Natural killer cell (primary cell): ENCODE results near the gene TCF7L1. TPM values are rescaled to one million over a fixed set of nuclear protein-coding genes. Genes with fewer than 3 reads are reported as not detected.

Experiments
- ATAC-seq, 3 donors: fragments of 150-1000 bp in 2 of 3; fragments of 200-7000 bp in 1 of 3; cut with Tn5 transposase; 1 replicate in 1 of 3; 2 replicates in 2 of 3; pipeline ENCODE4 v1.10.0; 2021; ENCODE audit warnings: mild to moderate bottlenecking in 2 of 3, moderate library complexity in 2 of 3
- DNase-seq, 2 donors: peaks; one replicate each; pipeline versions ENCODE4 v3.0.0 to v3.0.0-alpha.2; 2013 to 2021; ENCODE audit warnings: mixed read lengths in 1 of 2
- H3K27ac ChIP-seq: one replicate; pipeline ENCODE4 v1.5.1; 2013; ENCODE audit warnings: mild to moderate bottlenecking, low read length
- H3K27me3 ChIP-seq: one replicate; pipeline ENCODE4 v1.6.1; 2013; ENCODE audit warnings: low read length; ENCODE audit not compliant: control insufficient read depth, insufficient read depth
- H3K36me3 ChIP-seq: one replicate; pipeline ENCODE4 v1.6.1; 2013; ENCODE audit warnings: low read length; ENCODE audit not compliant: control insufficient read depth, insufficient read depth
- H3K4me1 ChIP-seq: one replicate; pipeline ENCODE4 v1.6.1; 2013; ENCODE audit warnings: low read length; ENCODE audit not compliant: control insufficient read depth, insufficient read depth
- H3K4me3 ChIP-seq: one replicate; pipeline ENCODE4 v1.5.1; 2013; ENCODE audit warnings: low read length
- H3K9me3 ChIP-seq: one replicate; pipeline ENCODE4 v1.6.1; 2013; ENCODE audit warnings: low read length; ENCODE audit not compliant: control insufficient read depth, insufficient read depth
- H3K27ac Mint-ChIP-seq, 2 donors: one replicate each; pipeline ENCODE4 v1.8.0; 2022; ENCODE audit warnings: mild to moderate bottlenecking in 2 of 2, mixed read lengths in 2 of 2, moderate library complexity in 1 of 2
- H3K27me3 Mint-ChIP-seq, 2 donors: one replicate each; pipeline ENCODE4 v1.8.0; 2022; ENCODE audit warnings: low read depth in 2 of 2, mixed read lengths in 2 of 2
- H3K36me3 Mint-ChIP-seq: one replicate; pipeline ENCODE4 v1.8.0; 2022; ENCODE audit warnings: mixed read lengths
- H3K4me1 Mint-ChIP-seq, 2 donors: one replicate each; pipeline ENCODE4 v1.8.0; 2022; ENCODE audit warnings: mixed read lengths in 2 of 2
- H3K4me3 Mint-ChIP-seq: one replicate; pipeline ENCODE4 v1.8.0; 2022; ENCODE audit warnings: mild to moderate bottlenecking, moderate library complexity, mixed read lengths
- H3K9me3 Mint-ChIP-seq, 2 donors: one replicate each; pipeline ENCODE4 v1.8.0; 2022; ENCODE audit warnings: mixed read lengths in 2 of 2
- WGBS: methylation state at CpG from one replicate; pipeline ENCODE4 v1.1.7; 2013; ENCODE audit warnings: missing lambda C conversion rate; ENCODE audit not compliant: insufficient coverage; 5-methylcytosine and 5-hydroxymethylcytosine counted together
- intact Hi-C: fragments of 100-400 bp; cut with micrococcal nuclease; formaldehyde crosslinking; loops from one replicate; pipeline ENCODE4 v1.14.2; 2022
- total RNA-seq, 4 donors: library from RNA; stranded (reverse); fragments of 120-200 nt in 1 of 4; gene quantifications; one replicate each; pipeline versions ENCODE4 v1.2.3 to v1.2.4, GENCODE V29; 2013 to 2022
- TF ChIP-seq, protein P1 (sequence below): fragments of 200-600 bp; IDR thresholded peaks from one replicate; pipeline ENCODE4 v1.8.0; 2022; ENCODE audit warnings: antibody characterized with exemption

Gene TCF7L1
- total RNA-seq, 3 donors from 2014 or later (not counting 1 experiment from before 2014, with no cell fraction given), result not detected

DNA sequence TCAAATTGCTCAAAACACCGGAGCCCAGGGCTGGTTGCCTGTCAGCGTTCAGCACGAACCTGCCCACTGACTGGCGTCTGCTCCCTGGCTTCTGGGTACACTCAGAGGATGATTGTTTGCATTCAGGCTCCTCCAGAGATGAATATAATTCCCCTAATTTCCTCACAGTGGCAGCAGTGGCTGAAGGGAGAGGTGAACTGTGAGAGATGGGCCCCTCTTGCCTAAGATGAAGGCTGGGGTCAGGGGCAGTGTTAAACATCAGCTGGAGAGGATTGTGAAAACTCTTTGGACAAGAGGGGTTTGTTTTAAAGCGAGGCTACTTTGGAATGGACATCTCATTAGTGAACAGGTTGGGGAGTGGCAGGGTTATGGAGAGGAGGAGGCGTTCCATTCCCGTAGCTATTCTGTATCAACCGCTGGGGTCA lies 31.0 kb downstream of the TCF7L1 start:
- no peaks in the 10 kb centered on the region for H3K36me3 ChIP-seq
- ATAC-seq (no peak), DNase-seq (no peak)
- Mint-ChIP-seq H3K27me3 (peaks cover 8 to 9% of the 10 kb centered on the region in 2 donors), H3K36me3 (no peaks in the 10 kb centered on the region), H3K4me1 (no peaks in the 10 kb centered on the region), H3K27ac (no peak overlapping the region), H3K4me3 (no peak overlapping the region), H3K9me3 (no peaks in the 10 kb centered on the region)
- WGBS, result 88% methylated on average over 6 of the region's 8 CpGs
- no peaks in the 10 kb centered on the region for H3K9me3 ChIP-seq
- H3K4me3 ChIP-seq, result no peak overlapping the region
- no peaks in the 10 kb centered on the region for H3K4me1 ChIP-seq
- TF ChIP-seq, protein P1, sequence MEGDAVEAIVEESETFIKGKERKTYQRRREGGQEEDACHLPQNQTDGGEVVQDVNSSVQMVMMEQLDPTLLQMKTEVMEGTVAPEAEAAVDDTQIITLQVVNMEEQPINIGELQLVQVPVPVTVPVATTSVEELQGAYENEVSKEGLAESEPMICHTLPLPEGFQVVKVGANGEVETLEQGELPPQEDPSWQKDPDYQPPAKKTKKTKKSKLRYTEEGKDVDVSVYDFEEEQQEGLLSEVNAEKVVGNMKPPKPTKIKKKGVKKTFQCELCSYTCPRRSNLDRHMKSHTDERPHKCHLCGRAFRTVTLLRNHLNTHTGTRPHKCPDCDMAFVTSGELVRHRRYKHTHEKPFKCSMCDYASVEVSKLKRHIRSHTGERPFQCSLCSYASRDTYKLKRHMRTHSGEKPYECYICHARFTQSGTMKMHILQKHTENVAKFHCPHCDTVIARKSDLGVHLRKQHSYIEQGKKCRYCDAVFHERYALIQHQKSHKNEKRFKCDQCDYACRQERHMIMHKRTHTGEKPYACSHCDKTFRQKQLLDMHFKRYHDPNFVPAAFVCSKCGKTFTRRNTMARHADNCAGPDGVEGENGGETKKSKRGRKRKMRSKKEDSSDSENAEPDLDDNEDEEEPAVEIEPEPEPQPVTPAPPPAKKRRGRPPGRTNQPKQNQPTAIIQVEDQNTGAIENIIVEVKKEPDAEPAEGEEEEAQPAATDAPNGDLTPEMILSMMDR, result no peak
- no peak overlapping the region for H3K27ac ChIP-seq
- intact Hi-C loops, result no loop called here
- no peaks in the 10 kb centered on the region for H3K27me3 ChIP-seq

DNA sequence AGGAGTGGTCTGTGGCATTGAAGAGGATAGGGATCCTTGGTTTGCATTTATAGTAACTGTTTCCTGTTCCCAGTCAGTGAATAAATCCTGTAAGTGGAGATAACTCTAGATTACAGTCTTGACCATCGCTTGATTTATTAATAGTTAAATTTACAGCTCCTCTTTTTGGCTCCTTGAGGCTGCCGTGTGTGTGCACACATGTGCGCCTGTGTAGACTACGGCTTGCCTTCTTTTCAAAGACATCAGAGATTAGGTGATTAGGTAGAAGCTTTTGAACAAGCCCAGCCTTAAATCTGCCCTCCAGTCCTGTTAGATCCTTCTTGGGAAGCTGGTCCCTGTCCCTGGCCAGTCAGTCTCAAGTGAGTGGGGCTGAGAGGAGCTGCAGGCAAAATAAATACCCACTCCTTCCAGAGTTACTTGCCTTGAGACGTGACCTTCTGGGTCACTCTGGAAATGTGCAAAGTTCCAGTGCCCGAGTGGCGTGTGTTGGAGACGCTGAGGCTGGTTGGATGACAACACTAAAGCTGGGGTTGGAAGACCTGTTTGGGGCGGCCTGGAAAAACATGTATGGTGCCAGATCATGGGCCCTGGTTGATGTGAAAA lies 32.0 kb downstream of the TCF7L1 start:
- Mint-ChIP-seq H3K27ac (no peak overlapping the region), H3K9me3 (no peaks in the 10 kb centered on the region), H3K36me3 (no peaks in the 10 kb centered on the region), H3K4me1 (no peaks in the 10 kb centered on the region), H3K27me3 (peaks cover 9% of the 10 kb centered on the region in 2 donors), H3K4me3 (no peak overlapping the region)
- ATAC-seq (no peak), DNase-seq (no peak)
- no peaks in the 10 kb centered on the region for H3K27me3 ChIP-seq
- intact Hi-C loops, result no loop called here
- H3K4me3 ChIP-seq, result no peak overlapping the region
- no peaks in the 10 kb centered on the region for H3K9me3 ChIP-seq
- H3K36me3 ChIP-seq, result no peaks in the 10 kb centered on the region
- TF ChIP-seq, protein P1, result no peak
- no peak overlapping the region for H3K27ac ChIP-seq
- H3K4me1 ChIP-seq, result no peaks in the 10 kb centered on the region
- 87% methylated on average over 9 of the region's 9 CpGs for WGBS

DNA sequence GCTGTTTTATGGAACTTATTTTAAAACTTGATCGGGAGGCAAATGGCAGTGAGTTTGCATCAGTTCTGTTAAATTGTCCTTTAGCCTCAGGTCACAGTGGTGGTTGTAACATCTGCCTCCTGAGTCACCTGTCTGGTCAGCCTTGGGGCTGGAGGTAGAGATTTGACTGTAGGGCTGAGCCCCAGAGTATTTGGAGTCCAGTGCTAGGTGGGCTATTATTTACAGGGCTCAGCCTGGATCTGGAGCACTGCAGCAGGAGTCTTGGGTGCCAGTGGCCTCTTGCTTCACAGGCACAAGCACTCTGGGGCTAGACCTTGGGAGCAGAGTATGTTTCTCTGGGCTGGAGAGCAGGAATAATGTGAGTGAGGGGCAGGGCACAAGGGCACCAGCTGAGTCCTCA lies 32.8 kb downstream of the TCF7L1 start:
- 100% methylated on average over 1 of the region's 1 CpG for WGBS
- Mint-ChIP-seq H3K36me3 (no peaks in the 10 kb centered on the region), H3K9me3 (no peaks in the 10 kb centered on the region), H3K4me1 (no peaks in the 10 kb centered on the region), H3K4me3 (no peak overlapping the region), H3K27ac (no peak overlapping the region), H3K27me3 (peaks cover 9 to 16% of the 10 kb centered on the region in 2 donors)
- H3K36me3 ChIP-seq, result no peaks in the 10 kb centered on the region
- intact Hi-C loops, result no loop called here
- no peak for DNase-seq
- no peak overlapping the region for H3K27ac ChIP-seq
- TF ChIP-seq, protein P1, result no peak
- H3K9me3 ChIP-seq, result no peaks in the 10 kb centered on the region
- no peak for ATAC-seq
- H3K27me3 ChIP-seq, result no peaks in the 10 kb centered on the region
- no peak overlapping the region for H3K4me3 ChIP-seq
- H3K4me1 ChIP-seq, result no peaks in the 10 kb centered on the region

DNA sequence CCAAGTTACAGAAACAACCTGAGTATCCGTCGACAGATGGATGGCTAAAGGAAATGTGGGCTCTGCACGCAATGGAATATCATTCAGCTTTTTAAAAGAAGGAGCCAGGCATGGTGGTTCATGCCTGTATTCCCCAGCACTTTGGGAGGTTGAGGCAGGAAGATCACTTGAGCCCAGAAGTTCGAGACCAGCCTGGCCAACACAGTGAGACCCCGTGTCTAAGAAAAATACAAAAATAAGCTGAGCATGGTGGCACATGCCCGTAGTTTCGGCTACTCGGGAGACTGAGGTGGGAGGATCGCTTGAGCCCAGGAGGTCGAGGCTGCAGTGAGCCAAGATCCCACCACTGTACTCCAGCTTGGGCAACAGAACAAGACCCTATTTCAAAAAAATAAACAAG lies 34.3 kb downstream of the TCF7L1 start:
- ATAC-seq (no peak), DNase-seq (no peak)
- H3K27me3 Mint-ChIP-seq, result peaks cover 9 to 16% of the 10 kb centered on the region in 2 donors
- no peaks in the 10 kb centered on the region for H3K4me1 Mint-ChIP-seq
- no peaks in the 10 kb centered on the region for H3K9me3 ChIP-seq
- no peak overlapping the region for H3K4me3 Mint-ChIP-seq
- H3K27me3 ChIP-seq, result no peaks in the 10 kb centered on the region
- TF ChIP-seq, protein P1, result no peak
- H3K4me1 ChIP-seq, result no peaks in the 10 kb centered on the region
- no peaks in the 10 kb centered on the region for H3K36me3 Mint-ChIP-seq
- H3K9me3 Mint-ChIP-seq, result no peaks in the 10 kb centered on the region
- WGBS, result 87% methylated on average over 10 of the region's 10 CpGs
- no peak overlapping the region for H3K27ac Mint-ChIP-seq
- intact Hi-C loops, result no loop called here
- H3K4me3 ChIP-seq, result no peak overlapping the region
- no peak overlapping the region for H3K27ac ChIP-seq
- no peaks in the 10 kb centered on the region for H3K36me3 ChIP-seq
